ENCODE results near the gene AFDN. TPM values are rescaled to one million over a fixed set of nuclear protein-coding genes. Genes with fewer than 3 reads are reported as not detected.

The AFDN gene
- total and polyA plus RNA-seq, 2 of the 8 experiments (the other 6 are each of a cell fraction or from before 2014, with no cell fraction given) = 53.4 to 192 TPM

DNA sequence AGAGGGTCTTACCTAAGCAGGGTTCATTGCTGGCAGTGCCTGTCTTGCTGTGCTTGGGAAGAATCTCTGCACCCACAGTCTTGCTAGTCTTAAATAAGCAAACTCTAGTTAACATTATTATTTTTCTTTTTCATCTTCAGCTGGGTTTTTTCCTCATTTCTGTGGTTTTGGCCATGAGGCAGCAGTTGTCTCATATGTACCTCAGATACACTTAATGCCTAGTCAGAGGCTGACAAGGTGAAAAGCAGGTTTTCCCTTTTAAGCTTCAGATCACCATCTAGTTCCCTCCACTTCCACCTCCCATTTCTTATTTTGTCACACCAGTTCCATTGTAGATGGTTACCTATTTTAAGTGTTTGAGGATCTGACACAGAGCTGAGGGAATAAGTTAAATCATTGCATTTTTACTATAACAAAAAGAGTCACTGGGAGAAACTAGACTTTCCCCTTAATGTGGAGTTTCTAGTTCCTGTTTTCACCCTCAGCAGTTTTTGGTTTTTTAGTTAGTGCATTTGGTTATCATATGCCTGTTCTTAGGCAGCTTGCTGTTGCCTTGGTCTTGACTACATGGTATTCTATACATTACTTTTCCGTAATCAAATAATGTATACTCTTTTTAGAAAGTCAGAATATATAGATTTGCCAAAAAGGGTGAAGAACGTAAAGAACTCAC lies 46.0 kb downstream of the AFDN start:
- Histone ChIP-seq H4K20me1 (replicated peaks in 1 of 2; ENCODE audit: control insufficient read depth in 1 of 2, insufficient read depth in 2 of 2, low read length in 2 of 2) (peaks cover 1% of the 10 kb centered on the region in 2 experiments), H3K27ac (ENCODE audit: low read depth, low read length) (no peak overlapping the region), H3K9ac (replicated peaks in 1 of 4; ENCODE audit: extremely low read depth in 1 of 4, low read depth in 3 of 4, low read length in 3 of 4) (no peak overlapping the region), H3K36me3 (ENCODE audit: control insufficient read depth in 2 of 4, insufficient read depth in 4 of 4, low read length in 3 of 4) (peaks cover 3 to 71% (median 23%) of the 10 kb centered on the region in 4 experiments; a peak in 6 of 8 replicates), H3K79me1 (ENCODE audit: low read depth, low read length) (peaks cover 4% of the 10 kb centered on the region), H3K4me1 (replicated peaks in 1 of 4; ENCODE audit: control insufficient read depth in 3 of 4, insufficient read depth in 4 of 4, low read length in 3 of 4) (no peaks in the 10 kb centered on the region), H3K23ac (ENCODE audit: insufficient read length) (no peak overlapping the region), H4K5ac (ENCODE audit: insufficient read length, low read depth, low read length) (no peak overlapping the region), H2BK120ac (replicated peaks; ENCODE audit: low read depth, low read length) (no peak overlapping the region), H4K8ac (ENCODE audit: extremely low read depth, insufficient read depth, low read length) (no peak overlapping the region), H2AK5ac (ENCODE audit: low read depth, low read length) (no peak overlapping the region), H3K56ac (replicated peaks; ENCODE audit: insufficient read length, low read depth, low read length) (no peak overlapping the region), H3K18ac (ENCODE audit: extremely low read depth, low read length) (no peak overlapping the region), H2AFZ (ENCODE audit: low read length) (no peak overlapping the region), H3K14ac (ENCODE audit: insufficient read length) (no peak overlapping the region), H3K9me3 (ENCODE audit: insufficient read depth in 2 of 2, low read depth in 1 of 2, low read length in 1 of 2) (no peaks in the 10 kb centered on the region), H4K91ac (replicated peaks; ENCODE audit: insufficient read length, low read length) (no peak overlapping the region), H3K4me3 (ENCODE audit: extremely low read depth in 1 of 4, insufficient read depth in 2 of 4, low read depth in 3 of 4, low read length in 4 of 4) (no peak overlapping the region), H3K4me2 (ENCODE audit: insufficient read depth in 1 of 2, low read depth in 2 of 2, low read length in 2 of 2) (no peak overlapping the region), H2BK12ac (ENCODE audit: low read depth, low read length) (no peak overlapping the region), H3K27me3 (replicated peaks in 1 of 4; ENCODE audit: control insufficient read depth in 3 of 4, extremely low read depth in 1 of 4, insufficient read depth in 3 of 4, low read length in 3 of 4) (no peaks in the 10 kb centered on the region), H3K4ac (replicated peaks; ENCODE audit: insufficient read length, low read depth, low read length) (no peak overlapping the region), H2BK15ac (ENCODE audit: low read length) (no peak overlapping the region), H3K23me2 (ENCODE audit: low read depth, low read length) (no peaks in the 10 kb centered on the region), H2BK20ac (ENCODE audit: low read length) (no peak overlapping the region), H3K79me2 (ENCODE audit: control insufficient read depth in 1 of 2, insufficient read depth in 2 of 2, low read length in 2 of 2) (peaks cover 0 to 24% of the 10 kb centered on the region in 2 experiments; a peak in 3 of 4 replicates), H2BK5ac (ENCODE audit: low read depth, low read length) (no peak overlapping the region)
- POLR2A ChIA-PET (ENCODE audit: partially characterized antibody) = no interaction called here
- WGBS, 2 experiments (ENCODE audit: extremely low coverage in 1 of 2, insufficient coverage in 1 of 2, insufficient read length in 1 of 2, insufficient replicate concordance in 2 of 2, low coverage in 1 of 2, low lambda C conversion rate in 2 of 2, missing lambda C conversion rate in 1 of 2) = 90% methylated on average over 2 of the region's 2 CpGs; no CpG with 5 or more reads in 1 of the 2 experiments
- DNase-seq (ENCODE audit: low read depth in 1 of 2, low spot score in 2 of 2) (no peak), FAIRE-seq (no peak)
- CTCF ChIA-PET (ENCODE audit: partially characterized antibody) = interaction anchor here (0.7 to 0.8 kb wide), 2 partner anchors 13 to 26 kb away, joined by 3 read pairs; no protein-coding TSS in a partner anchor
- TF ChIP-seq KDM4A (IDR thresholded peaks at IDR 0.05; ENCODE audit: low read depth, low read length, severe bottlenecking) (no peak), EZH2 (IDR thresholded peaks at IDR 0.05; ENCODE audit: low read depth, low read length, severe bottlenecking) (no peak), SP1 (IDR thresholded peaks at IDR 0.05; ENCODE audit: low read depth, low read length) (no peak), KDM5A (IDR thresholded peaks at IDR 0.05; ENCODE audit: low read length) (no peak), SAP30 (IDR thresholded peaks at IDR 0.05; ENCODE audit: insufficient read depth, insufficient replicate concordance, low read length) (no peak)

All from H1 (cell line).